Measurements from ENCODE around the gene TM2D3.
"Not testable (repeated sequence)": the region's sequence is repeated elsewhere in the genome, so short reads cannot be mapped to it uniquely, and the experiment has no call there.

TM2D3 gene

DNA sequence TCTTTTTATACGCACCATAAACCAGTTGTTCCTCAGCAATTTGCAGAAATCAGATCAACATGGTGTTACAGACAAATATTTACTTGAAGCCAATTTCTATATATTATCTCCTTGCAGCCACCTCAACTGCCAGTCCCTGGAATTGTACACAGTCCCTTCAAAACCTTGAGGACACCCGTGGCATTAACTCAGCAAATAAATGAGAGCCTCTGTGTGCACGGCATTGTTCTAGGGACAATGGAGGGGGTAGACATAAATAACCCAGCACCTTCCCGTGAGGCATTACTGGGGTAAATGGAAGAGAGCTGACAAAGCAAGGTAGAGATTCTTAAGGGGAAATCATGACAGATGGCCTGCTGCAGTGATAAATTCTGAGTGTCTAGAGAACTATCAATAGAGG lies 12.5 kb downstream of the TM2D3 start:
- Histone ChIP-seq H3K9ac (ENCODE audit: low read length) (no peak overlapping the region), H3K9me3 (ENCODE audit: control insufficient read depth, low read length) (no peaks in the 10 kb centered on the region), H3K36me3 (ENCODE audit: control insufficient read depth, insufficient read depth, low read length, severe bottlenecking) (peaks cover 51% of the 10 kb centered on the region), H3K4me3 (ENCODE audit: low read length) (no peak overlapping the region), H3K4me1 (ENCODE audit: control insufficient read depth, insufficient read depth, low read length) (peaks cover 17% of the 10 kb centered on the region), H3K27me3 (replicated peaks; ENCODE audit: control insufficient read depth, insufficient read depth, low read length) (no peaks in the 10 kb centered on the region)
- DNase-seq (ENCODE audit: low read depth) = no peak

DNA sequence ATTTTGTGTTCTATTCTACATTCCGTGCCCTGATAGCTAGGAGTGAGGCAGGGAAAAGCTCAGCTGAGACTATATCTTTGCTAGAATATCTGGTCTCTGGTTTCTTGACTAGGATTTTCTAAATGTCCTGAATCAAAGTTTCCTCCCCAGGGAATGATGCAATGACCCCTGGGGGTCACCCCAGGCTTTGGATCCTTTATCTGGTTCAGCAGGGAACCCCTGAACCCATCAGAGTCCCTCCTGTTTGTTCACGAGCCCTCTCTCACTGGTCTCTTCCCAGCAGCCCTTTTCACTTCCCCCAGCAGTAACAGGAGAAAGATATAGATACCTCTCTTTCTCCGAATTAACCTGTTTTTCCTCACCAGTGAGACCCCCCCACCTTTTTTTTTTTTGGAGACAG lies 14.3 kb downstream of the TM2D3 start:
- no peaks in the 10 kb centered on the region for H3K9me3 ChIP-seq (ENCODE audit: control insufficient read depth, low read length)
- H3K4me3 ChIP-seq (ENCODE audit: low read length) = no peak overlapping the region
- no peak overlapping the region for H3K9ac ChIP-seq (ENCODE audit: low read length)
- H3K36me3 ChIP-seq (ENCODE audit: control insufficient read depth, insufficient read depth, low read length, severe bottlenecking) = peaks cover 37% of the 10 kb centered on the region
- no peak for DNase-seq (ENCODE audit: low read depth)
- H3K27me3 ChIP-seq (replicated peaks; ENCODE audit: control insufficient read depth, insufficient read depth, low read length) = no peaks in the 10 kb centered on the region
- peaks cover 26% of the 10 kb centered on the region for H3K4me1 ChIP-seq (ENCODE audit: control insufficient read depth, insufficient read depth, low read length)

DNA sequence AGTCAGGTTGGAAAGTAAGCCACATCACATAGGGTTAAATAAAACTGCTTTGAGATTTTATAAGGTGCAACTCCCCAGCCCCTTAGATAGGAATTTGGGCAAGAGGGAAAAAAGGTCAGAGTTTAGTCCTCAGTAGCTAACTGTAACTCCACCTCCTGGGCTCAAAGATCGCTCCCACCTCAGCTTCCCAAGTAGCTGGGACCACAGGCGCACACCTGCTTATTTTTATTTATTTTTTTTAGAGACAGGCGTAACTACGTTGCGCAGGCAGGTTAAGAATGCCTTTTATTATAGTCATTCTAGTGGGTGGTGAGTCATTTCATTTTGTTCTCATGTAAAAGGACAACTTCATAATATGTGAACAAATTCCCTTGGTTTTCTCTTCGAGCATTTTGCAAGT lies 14.7 kb downstream of the TM2D3 start:
- Histone ChIP-seq H3K4me3 (ENCODE audit: low read length) (no peak overlapping the region), H3K9me3 (ENCODE audit: control insufficient read depth, low read length) (no peaks in the 10 kb centered on the region), H3K4me1 (ENCODE audit: control insufficient read depth, insufficient read depth, low read length) (peaks cover 28% of the 10 kb centered on the region), H3K36me3 (ENCODE audit: control insufficient read depth, insufficient read depth, low read length, severe bottlenecking) (peaks cover 33% of the 10 kb centered on the region), H3K27me3 (replicated peaks; ENCODE audit: control insufficient read depth, insufficient read depth, low read length) (no peaks in the 10 kb centered on the region), H3K9ac (ENCODE audit: low read length) (no peak overlapping the region)
- no peak for DNase-seq (ENCODE audit: low read depth)

DNA sequence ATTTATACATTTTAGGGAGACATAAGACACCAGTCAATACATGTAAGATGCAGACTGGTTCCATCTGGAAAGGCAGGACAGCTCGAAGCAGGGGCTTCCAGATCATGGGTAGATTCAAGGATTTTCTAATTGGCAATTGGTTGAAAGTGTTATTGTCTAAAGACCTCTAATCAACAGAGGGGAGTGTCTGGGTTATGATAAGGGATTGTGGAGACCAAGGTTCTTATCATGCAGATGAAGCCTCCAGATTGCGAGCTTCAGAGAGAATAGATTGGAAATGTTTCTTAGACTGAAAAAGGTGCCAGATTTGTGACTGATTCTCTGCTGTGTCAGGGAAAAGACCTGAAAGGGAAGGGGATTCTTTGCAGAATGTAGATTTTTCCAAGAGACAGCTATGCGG lies 15.1 kb downstream of the TM2D3 start:
- no peak overlapping the region for H3K4me3 ChIP-seq (ENCODE audit: low read length)
- peaks cover 28% of the 10 kb centered on the region for H3K4me1 ChIP-seq (ENCODE audit: control insufficient read depth, insufficient read depth, low read length)
- no peaks in the 10 kb centered on the region for H3K9me3 ChIP-seq (ENCODE audit: control insufficient read depth, low read length)
- no peak overlapping the region for H3K9ac ChIP-seq (ENCODE audit: low read length)
- no peak for DNase-seq (ENCODE audit: low read depth)
- H3K27me3 ChIP-seq (replicated peaks; ENCODE audit: control insufficient read depth, insufficient read depth, low read length) = no peaks in the 10 kb centered on the region
- peaks cover 28% of the 10 kb centered on the region for H3K36me3 ChIP-seq (ENCODE audit: control insufficient read depth, insufficient read depth, low read length, severe bottlenecking)

DNA sequence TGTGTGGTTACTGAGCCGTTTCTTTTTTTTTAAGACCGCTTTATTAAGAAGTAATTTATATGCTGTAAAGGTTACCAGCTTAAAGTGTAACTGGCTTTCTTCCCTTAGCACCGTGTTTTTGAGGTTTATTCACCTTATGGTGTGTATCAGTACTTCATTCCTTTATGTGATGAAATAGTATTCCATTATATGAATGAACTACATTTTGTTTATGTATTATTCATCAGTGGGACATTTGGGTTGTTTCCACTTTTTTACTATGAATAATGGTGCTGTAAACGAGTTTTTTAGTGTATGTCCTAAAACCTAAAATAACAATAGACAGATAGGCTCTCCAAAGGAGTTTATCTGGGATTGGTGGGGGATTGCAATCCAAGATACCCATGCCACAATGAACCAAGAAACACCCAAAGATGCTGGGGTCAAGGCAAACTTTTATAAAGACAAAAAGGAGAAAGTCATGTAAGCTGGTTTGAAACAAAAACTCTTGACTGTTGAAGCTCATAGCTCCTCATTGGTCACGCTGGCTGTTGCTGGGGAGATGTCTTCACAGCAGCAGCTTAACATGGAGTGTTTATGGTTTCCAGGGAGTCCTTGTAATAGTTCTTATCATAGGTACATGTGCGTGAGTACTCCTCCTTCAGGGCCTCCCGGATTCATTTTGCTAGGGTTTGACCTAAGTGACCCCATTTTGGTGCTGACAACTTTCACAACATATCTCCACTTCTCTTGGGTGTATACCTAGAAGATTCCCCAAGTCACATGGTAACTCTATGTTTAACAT lies 16.0 kb downstream of the TM2D3 start:
- DNase-seq (ENCODE audit: low read depth) = no peak
- H3K36me3 ChIP-seq (ENCODE audit: control insufficient read depth, insufficient read depth, low read length, severe bottlenecking) = peaks cover 23% of the 10 kb centered on the region
- H3K9ac ChIP-seq (ENCODE audit: low read length) = no peak overlapping the region
- H3K4me1 ChIP-seq (ENCODE audit: control insufficient read depth, insufficient read depth, low read length) = peaks cover 24% of the 10 kb centered on the region
- H3K4me3 ChIP-seq (ENCODE audit: low read length) = no peak overlapping the region
- no peaks in the 10 kb centered on the region for H3K9me3 ChIP-seq (ENCODE audit: control insufficient read depth, low read length)
- no peaks in the 10 kb centered on the region for H3K27me3 ChIP-seq (replicated peaks; ENCODE audit: control insufficient read depth, insufficient read depth, low read length)

DNA sequence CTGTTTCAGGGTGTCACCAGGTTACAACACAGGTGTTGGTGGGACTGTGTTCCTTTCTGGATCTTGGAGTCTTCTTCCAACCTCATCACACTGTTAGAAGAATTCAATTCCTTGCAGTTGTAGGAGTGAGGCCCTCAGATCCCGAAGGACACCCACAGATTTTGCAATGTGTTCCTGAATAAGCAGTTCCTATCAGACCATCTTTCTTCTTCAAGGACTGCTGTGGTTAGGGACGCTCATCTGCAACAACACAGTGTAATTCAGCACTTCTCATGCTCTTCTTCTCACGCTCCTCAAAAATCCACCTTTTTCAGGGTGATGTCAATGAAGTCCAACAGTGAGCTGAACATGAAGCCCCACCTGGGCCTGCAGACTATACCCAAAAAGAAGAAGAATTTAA lies 18.8 kb downstream of the TM2D3 start:
- H3K27me3 ChIP-seq (replicated peaks; ENCODE audit: control insufficient read depth, insufficient read depth, low read length) = no peaks in the 10 kb centered on the region
- peak overlapping the region; percentile 4 for H3K4me3 ChIP-seq (ENCODE audit: low read length)
- H3K4me1 ChIP-seq (ENCODE audit: control insufficient read depth, insufficient read depth, low read length) = peaks cover 19% of the 10 kb centered on the region
- no peak overlapping the region for H3K9ac ChIP-seq (ENCODE audit: low read length)
- H3K36me3 ChIP-seq (ENCODE audit: control insufficient read depth, insufficient read depth, low read length, severe bottlenecking) = peaks cover 6% of the 10 kb centered on the region
- DNase-seq (ENCODE audit: low read depth) = no peak
- no peaks in the 10 kb centered on the region for H3K9me3 ChIP-seq (ENCODE audit: control insufficient read depth, low read length)

DNA sequence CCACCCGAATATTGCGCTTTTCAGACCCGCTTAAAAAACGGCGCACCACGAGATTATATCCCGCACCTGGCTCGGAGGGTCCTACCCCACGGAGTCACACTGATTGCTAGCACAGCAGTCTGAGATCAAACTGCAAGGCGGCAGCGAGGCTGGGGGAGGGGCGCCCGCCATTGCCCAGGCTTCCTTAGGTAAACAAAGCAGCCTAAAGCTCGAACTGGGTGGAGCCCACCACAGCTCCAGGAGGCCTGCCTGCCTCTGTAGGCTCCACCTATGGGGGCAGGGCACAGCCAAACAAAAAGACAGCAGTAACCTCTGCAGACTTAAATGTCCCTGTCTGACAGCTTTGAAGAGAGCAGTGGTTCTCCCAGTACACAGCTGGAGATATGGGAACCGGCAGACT lies 25.5 kb downstream of the TM2D3 start:
- H3K9ac ChIP-seq (ENCODE audit: low read length) = not testable (repeated sequence)

DNA sequence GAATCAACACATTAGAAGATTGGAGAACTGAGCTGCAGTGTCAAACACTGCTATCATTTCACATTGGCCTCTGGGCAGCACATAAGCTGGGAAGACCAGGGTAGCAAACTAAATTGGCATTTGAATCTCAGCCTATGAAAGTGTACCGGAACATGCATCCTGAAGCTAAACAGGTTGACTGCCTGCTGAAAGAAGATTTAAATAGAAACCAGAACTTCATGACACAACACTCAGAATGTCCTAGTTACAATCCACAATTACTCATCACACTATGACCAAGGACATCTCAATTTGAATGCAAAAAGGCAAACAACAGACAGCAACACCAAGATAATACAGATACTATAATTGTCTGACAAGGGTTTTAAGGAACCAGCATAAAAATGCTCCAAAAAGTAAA lies 26.2 kb downstream of the TM2D3 start:
- Histone ChIP-seq H3K9ac (ENCODE audit: low read length) (no peak overlapping the region), H3K4me3 (ENCODE audit: low read length) (no peak overlapping the region), H3K27me3 (replicated peaks; ENCODE audit: control insufficient read depth, insufficient read depth, low read length) (no peaks in the 10 kb centered on the region), H3K9me3 (ENCODE audit: control insufficient read depth, low read length) (peaks cover 4% of the 10 kb centered on the region), H3K4me1 (ENCODE audit: control insufficient read depth, insufficient read depth, low read length) (peaks cover 3% of the 10 kb centered on the region), H3K36me3 (ENCODE audit: control insufficient read depth, insufficient read depth, low read length, severe bottlenecking) (no peaks in the 10 kb centered on the region)
- no peak for DNase-seq (ENCODE audit: low read depth)

More for the DNA sequence above, 25.5 kb downstream of the TM2D3 start:
- H3K9me3 ChIP-seq (ENCODE audit: control insufficient read depth, low read length); H3K27me3 ChIP-seq (replicated peaks; ENCODE audit: control insufficient read depth, insufficient read depth, low read length); H3K36me3 ChIP-seq (ENCODE audit: control insufficient read depth, insufficient read depth, low read length, severe bottlenecking); H3K4me1 ChIP-seq (ENCODE audit: control insufficient read depth, insufficient read depth, low read length); H3K4me3 ChIP-seq (ENCODE audit: low read length); DNase-seq (ENCODE audit: low read depth): not testable (repeated sequence)

DNA sequence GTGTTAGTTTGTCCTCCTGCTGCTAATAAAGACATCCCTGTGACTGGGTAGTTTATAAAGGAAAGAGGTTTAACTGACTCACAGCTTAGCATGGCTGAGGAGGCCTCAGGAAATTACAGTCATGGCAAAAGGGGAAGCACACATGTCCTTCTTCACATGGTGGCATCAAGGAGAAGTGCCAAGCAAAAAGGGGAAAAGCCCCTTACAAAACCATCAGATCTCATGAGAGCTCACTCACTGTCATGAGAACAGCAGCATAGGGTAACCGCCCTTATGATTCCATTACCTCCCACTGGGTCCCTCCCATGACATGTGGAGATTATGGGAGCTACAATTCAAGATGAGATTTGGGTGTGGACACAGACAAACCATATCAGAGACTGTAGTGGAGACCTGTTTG lies 27.0 kb downstream of the TM2D3 start:
- Histone ChIP-seq H3K4me1 (ENCODE audit: control insufficient read depth, insufficient read depth, low read length) (peaks cover 3% of the 10 kb centered on the region), H3K27me3 (replicated peaks; ENCODE audit: control insufficient read depth, insufficient read depth, low read length) (no peaks in the 10 kb centered on the region), H3K9me3 (ENCODE audit: control insufficient read depth, low read length) (peaks cover 4% of the 10 kb centered on the region), H3K4me3 (ENCODE audit: low read length) (no peak overlapping the region), H3K9ac (ENCODE audit: low read length) (no peak overlapping the region), H3K36me3 (ENCODE audit: control insufficient read depth, insufficient read depth, low read length, severe bottlenecking) (no peaks in the 10 kb centered on the region)
- DNase-seq (ENCODE audit: low read depth) = no peak

DNA sequence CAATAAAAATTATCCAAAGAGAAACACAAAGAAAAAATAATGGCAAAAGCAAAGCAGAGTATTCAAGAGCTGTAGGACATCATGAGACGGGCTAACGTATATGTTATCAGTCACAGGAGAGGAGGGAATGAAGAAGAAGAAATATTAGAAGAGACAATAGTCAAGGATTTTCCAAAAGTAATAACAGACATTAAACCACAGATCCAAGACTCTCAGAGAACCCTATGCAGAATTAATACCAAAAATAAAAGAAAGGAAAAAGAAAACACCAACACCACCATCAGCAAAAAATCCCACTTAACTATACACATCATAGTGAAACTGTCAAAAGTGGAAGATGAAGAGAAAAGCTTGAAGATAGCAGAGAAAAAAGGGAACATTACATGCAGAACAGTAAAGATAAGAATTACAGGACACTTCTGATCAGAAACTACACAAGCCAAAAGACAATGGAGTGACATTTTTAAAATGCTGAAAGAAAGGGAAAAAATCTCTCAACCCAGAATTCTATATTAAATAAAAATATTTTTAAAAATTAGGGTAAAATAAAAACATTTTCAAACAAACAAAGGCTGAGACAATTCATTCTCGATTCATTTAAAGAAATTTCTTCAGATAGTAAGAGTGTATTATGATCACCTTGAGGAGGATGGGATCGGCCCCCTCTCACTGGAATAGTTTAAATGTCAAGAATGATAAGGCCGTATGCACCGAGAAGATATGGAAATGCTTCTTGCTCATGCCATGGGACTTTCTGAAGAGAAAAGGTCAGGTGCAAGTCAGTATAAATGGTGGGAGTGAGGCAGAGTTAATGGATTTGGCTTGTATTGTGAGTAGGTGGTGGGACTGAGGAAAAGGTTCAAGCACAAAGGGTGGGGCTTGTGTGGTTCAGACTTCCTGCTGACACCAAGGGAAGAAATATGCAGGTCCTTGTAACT lies 28.5 kb downstream of the TM2D3 start:
- H3K4me3 ChIP-seq (ENCODE audit: low read length) = no peak overlapping the region
- H3K4me1 ChIP-seq (ENCODE audit: control insufficient read depth, insufficient read depth, low read length) = peaks cover 3% of the 10 kb centered on the region
- H3K27me3 ChIP-seq (replicated peaks; ENCODE audit: control insufficient read depth, insufficient read depth, low read length) = no peaks in the 10 kb centered on the region
- H3K9ac ChIP-seq (ENCODE audit: low read length) = no peak overlapping the region
- no peak for DNase-seq (ENCODE audit: low read depth)
- H3K9me3 ChIP-seq (ENCODE audit: control insufficient read depth, low read length) = peaks cover 4% of the 10 kb centered on the region
- no peaks in the 10 kb centered on the region for H3K36me3 ChIP-seq (ENCODE audit: control insufficient read depth, insufficient read depth, low read length, severe bottlenecking)

DNA sequence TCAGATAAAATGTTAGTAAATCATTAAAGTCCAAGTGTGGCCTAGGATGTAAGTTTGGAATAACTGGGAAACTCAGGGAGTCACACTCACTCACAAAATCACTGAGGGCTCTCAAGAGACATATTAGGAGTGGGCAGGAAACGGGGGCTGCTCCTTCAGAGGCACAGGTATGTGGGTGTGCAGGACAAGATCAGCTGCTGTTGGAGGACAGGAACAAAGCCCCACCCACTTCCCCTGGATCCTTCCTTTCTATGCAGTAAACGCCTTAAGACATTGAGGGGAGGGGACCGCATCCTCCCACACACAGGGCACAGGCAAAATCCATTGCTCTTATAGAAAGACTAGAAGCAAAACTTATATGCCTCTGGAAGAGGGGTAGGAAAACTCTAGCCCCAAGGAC lies 30.2 kb downstream of the TM2D3 start:
- DNase-seq (ENCODE audit: low read depth) = no peak
- Histone ChIP-seq H3K9me3 (ENCODE audit: control insufficient read depth, low read length) (peaks cover 4% of the 10 kb centered on the region), H3K4me1 (ENCODE audit: control insufficient read depth, insufficient read depth, low read length) (peaks cover 19% of the 10 kb centered on the region), H3K36me3 (ENCODE audit: control insufficient read depth, insufficient read depth, low read length, severe bottlenecking) (no peaks in the 10 kb centered on the region), H3K9ac (ENCODE audit: low read length) (no peak overlapping the region), H3K4me3 (ENCODE audit: low read length) (no peak overlapping the region), H3K27me3 (replicated peaks; ENCODE audit: control insufficient read depth, insufficient read depth, low read length) (no peaks in the 10 kb centered on the region)

Measured in adipocyte (in vitro differentiated cells).